GM18498 (cell line): Measurements from ENCODE around the gene SLC1A5.
"Not testable (repeated sequence)": the region's sequence is repeated elsewhere in the genome, so short reads cannot be mapped to it uniquely, and the experiment has no call there.

Experiments used
- ATAC-seq: cut with Tn5 transposase; IDR thresholded peaks from one replicate; pipeline ENCODE4 v1.9.1; 2021; ENCODE audit warnings: mild to moderate bottlenecking, moderate library complexity; ENCODE audit not compliant: unreplicated experiment

SLC1A5 gene

DNA sequence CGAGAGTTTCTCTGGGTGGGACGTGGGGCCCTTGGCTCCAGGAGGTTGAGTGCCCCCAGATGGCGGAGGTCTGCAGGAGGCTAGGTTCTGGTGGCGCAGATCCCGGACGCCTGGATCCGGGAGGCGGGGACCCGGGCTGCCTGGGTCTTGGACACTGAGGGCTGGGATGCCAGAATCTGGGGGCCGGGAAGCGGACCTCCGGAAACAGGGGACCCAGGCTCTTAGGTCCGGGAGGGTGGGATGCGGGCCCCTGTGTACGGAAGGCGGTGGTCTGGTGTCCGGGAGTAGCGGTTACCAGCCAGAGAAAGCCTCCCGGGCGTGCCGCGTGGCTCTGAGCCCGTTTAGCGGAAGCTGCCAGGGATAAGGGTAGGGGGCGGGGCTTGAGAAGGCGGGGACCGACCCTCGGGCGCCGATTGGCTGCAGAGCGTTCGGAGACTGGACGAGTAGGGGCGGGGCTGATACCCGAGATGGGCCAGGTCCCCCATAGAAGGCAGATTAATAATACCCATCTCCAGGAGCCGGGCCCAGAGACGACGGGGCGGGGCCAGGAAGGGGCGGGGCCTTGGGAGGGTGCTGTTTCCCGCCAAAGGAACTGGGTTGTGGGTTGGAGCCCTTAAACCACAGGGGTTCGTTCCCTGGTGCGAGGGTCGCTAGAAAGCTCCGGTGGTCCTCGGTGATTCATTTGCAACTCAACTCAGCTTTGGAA lies at the start of gene SLC1A5:
TSS of gene SLC1A5 (minus strand) at position 333 of the 706 bp plus-strand sequence. CDS start 629 bp downstream, outside the sequence.
- ATAC-seq: peak; percentile 70

DNA sequence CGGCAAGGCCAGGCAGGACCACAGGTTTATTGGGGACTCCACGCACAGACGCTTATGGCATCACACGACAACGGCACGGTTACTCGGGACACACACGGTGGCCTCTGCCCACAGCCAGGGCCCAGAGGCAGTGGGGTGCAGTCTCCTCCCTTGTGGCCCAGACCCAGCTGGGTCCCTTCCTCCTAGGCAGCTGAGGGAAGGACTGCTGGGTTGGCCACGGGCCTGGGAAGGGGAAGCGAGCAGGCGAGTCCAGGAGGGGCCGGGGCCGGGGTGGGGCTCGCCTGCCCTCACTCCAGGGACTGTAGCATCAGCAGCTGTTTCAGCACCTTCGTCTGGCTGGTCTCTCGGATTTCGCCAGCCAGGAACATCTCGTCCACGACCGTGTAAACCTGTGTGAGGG lies 49.8 kb upstream of the SLC1A5 start:
- ATAC-seq: no peak

GRCh38 chr19:46834984-46835383 lies 46.6 kb upstream of the SLC1A5 start:
- no peak for ATAC-seq

DNA sequence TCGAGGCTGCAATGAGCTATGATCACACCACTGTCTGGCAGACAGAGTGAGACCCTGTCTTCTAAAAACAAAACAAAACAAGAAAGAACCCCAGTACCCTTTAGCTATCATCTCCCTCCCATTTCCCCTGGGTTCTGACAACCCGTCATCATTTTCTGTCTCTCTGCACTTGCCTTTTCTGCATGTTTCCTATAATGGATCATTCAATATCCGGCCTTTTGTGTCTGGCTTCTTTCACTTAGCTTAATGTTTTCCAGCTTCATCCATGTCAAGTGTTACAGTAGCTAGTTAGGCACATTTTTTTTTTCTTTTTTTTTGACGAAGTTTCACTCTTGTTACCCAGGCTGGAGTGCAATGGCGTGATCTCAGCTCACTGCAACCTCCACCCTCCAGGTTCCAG lies 45.7 kb upstream of the SLC1A5 start:
- no peak for ATAC-seq

DNA sequence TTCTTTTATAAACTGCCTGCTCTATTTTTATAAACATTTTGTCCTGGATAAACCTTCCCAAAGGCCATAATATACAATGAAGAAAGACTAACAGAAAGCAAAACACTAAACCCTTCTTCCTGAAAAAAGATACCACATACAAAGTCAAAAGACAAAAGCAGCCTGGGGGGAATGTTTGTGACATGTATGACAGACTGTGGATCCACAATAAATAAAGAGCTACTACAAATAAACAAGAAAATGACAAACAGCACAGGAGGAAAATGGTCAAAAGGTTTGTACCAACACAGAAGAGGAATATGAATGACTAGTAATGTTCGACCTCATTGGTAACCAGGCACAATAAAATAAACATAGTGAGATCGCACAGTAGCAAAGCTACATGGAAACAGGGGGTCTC lies 42.5 kb upstream of the SLC1A5 start:
- no peak for ATAC-seq

DNA sequence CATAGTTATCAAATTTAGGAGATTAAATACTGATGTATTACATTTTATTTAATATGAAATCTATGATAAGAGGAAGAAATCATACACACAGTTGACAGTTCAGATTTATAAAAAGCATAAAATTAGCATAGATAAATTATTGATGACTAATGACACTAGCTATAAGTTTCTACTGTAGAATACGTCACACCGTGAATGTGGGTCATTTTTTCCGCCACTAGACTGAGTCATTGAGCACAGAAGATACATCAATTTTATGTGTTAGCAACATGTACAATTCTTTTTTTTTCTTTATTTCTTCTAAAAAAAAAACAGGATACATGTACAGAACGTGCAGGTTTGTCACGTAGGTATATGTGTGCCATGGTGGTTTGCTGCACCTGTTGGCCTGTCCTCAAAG lies 40.1 kb upstream of the SLC1A5 start:
- ATAC-seq: no peak

DNA sequence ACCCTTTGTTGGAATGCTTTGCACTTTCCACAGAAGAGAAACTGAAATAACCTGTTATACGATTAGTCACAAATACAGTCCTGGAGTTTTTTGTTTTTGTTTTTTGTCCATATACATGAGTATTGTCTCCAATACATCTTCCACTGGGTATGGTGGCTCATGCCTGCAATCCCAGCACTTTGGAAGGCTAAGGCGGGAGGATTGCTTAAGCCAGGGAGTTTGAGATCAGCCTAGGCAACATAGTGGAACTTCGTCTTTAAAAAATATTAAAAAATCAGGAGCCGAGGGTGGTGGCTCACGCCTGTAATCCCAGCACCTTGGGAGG lies 37.3 kb upstream of the SLC1A5 start:
- ATAC-seq: no peak

DNA sequence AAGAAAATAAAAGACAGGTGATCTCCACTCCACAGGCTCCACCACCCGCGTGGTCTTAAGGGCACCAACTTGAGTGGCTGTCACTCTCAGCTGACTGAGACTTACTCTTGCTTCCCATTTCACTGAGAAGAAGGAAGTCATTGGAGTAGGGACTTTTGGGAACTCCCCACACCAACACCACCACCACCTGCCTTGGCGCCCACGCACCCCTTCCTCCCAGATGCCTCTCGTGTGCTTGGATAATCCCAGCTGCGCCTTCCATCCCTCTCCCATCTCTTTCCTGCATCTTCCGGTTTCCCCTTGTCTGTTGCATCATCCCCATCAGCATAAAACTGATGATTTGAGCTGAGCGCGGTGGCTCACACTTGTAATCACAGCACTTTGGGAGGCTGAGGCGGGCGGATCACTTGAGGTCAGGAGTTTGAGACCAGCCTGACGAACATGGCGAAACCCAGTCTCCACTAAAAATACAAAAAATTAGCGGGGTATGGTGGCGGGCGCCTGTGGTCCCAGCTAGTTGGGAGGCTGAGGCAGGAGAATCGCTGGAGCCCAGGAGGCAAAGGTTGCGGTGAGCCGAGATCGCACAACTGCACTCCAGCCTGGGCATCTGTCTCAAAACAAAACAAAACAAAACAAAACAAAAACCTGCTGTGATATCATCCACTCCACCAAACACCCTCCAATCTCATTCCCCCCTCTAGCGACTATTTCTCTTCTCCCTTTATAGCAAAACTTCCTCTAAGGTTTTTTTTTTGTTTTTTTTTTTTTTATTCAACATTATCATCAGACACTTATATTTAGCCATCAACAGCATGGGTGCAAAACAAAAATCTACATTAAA lies 36.7 kb upstream of the SLC1A5 start:
- no peak for ATAC-seq

GRCh38 chr19:46823049-46823448 lies 34.7 kb upstream of the SLC1A5 start:
- no peak for ATAC-seq

GRCh38 chr19:46822410-46822787 lies 34.0 kb upstream of the SLC1A5 start:
- ATAC-seq: not testable (repeated sequence)

GRCh38 chr19:46821512-46822409 lies 33.4 kb upstream of the SLC1A5 start:
- ATAC-seq: no peak

- ATAC-seq: no peak
Observed at GRCh38 chr19:46818812-46819211, 30.4 kb upstream of the SLC1A5 start.

DNA sequence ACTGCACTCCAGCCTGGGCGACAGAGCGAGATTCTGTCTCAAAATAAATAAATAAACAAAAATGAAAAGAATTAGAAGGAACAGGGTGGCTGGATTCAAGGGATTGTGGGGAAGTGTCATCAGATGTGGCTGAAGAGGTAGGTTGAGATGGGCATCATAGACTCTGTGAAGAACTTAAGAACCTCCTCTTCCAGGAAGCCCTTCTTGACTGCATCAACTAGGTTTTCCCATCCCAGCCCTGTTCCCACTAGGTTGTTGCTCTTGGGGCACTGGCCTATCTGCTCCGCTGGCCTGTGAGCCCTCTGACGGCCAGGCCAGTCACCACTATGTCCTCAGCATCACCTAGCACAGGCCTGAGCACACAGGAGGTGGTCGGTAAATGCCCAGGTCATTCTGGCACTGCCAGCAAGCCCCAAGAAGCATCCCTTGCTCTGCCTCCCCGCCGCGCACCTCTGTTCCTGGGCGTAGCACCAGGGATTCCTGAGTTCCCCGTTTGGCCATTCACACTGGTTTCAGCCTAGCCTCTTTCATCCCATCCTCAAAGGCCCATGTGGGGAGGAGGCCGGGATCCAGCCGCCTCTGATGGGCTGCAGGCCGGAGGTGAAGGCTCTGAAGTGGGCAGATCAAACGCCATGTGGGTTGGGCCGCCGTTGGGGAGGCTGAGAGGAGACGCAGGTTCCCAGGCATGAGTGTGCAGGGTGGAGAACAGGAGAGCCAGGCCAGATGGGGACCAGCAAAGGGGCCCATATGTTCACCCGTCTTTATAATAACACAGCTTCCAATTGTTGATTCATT lies 27.6 kb upstream of the SLC1A5 start:
- ATAC-seq: no peak

- no peak for ATAC-seq
Observed at GRCh38 chr19:46813839-46814358, 25.5 kb upstream of the SLC1A5 start.

- no peak for ATAC-seq
Observed at GRCh38 chr19:46812977-46813838, 24.8 kb upstream of the SLC1A5 start.

- no peak for ATAC-seq
Observed at GRCh38 chr19:46809534-46810272, 21.3 kb upstream of the SLC1A5 start.

GRCh38 chr19:46806656-46807055 lies 18.3 kb upstream of the SLC1A5 start:
- ATAC-seq: no peak

- not testable (repeated sequence) for ATAC-seq
Observed at GRCh38 chr19:46804432-46804831, 16.0 kb upstream of the SLC1A5 start.

GRCh38 chr19:46803555-46803954 lies 15.2 kb upstream of the SLC1A5 start:
- ATAC-seq: no peak
